IMR-90 (cell line): ENCODE measurements around the gene NELL1. TPM values are rescaled to one million over a fixed set of nuclear protein-coding genes. Genes with fewer than 3 reads are reported as not detected.

ENCODE experiments used
- ATAC-seq: fragments of 200-7000 bp; cut with Tn5 transposase; 2 replicates; pipeline ENCODE4 v1.9.1; 2020; ENCODE audit warnings: low read depth, mild to moderate bottlenecking, moderate library complexity
- BruUV-seq: library from RNA; stranded (reverse); fragments of 400-500 nt; replicated peaks from 2 replicates; lab custom pipeline; 2021; lab: Mats Ljungman, UMichigan
- CTCF ChIA-PET: fragments of 300-600 bp; formaldehyde crosslinking; extraction: SDS; loops from one replicate; lab custom pipeline; 2021; ENCODE audit warnings: antibody characterized with exemption; lab: Yijun Ruan, JAX
- POLR2A ChIA-PET: fragments of 300-600 bp; sonication (Branson Sonifier 250); formaldehyde crosslinking; loops from one replicate; lab custom pipeline; 2022; ENCODE audit warnings: antibody characterized with exemption; ENCODE audit not compliant: unreplicated experiment; lab: Charles Lee
- DNase-seq: peaks from one replicate; pipeline ENCODE4 v3.0.0; 2013
- H2AFZ ChIP-seq: replicated peaks from 2 replicates; pipeline ENCODE3; 2013; ENCODE audit warnings: low read length, mild to moderate bottlenecking; ENCODE audit not compliant: poor library complexity
- H2AK5ac ChIP-seq: 2 replicates; pipeline ENCODE4 v1.6.1; 2013; ENCODE audit warnings: low read depth, low read length, inconsistent platforms
- H2AK9ac ChIP-seq: replicated peaks from 2 replicates; pipeline ENCODE3; 2013; ENCODE audit warnings: mild to moderate bottlenecking, low read depth, low read length, moderate library complexity; ENCODE audit not compliant: poor library complexity
- H2BK120ac ChIP-seq: 2 replicates; pipeline ENCODE4 v1.6.1; 2013; ENCODE audit warnings: low read depth, low read length, inconsistent platforms
- H2BK15ac ChIP-seq: 3 replicates; pipeline ENCODE4 v1.6.1; 2013; ENCODE audit warnings: low read depth, low read length, inconsistent platforms
- H2BK20ac ChIP-seq: 2 replicates; pipeline ENCODE4 v1.6.1; 2013; ENCODE audit warnings: low read depth, mild to moderate bottlenecking, inconsistent platforms, low read length, moderate library complexity
- H2BK5ac ChIP-seq: 2 replicates; pipeline ENCODE4 v1.6.1; 2013; ENCODE audit warnings: mild to moderate bottlenecking, low read depth, low read length, inconsistent platforms; ENCODE audit not compliant: poor library complexity, severe bottlenecking
- H3K14ac ChIP-seq: replicated peaks from 2 replicates; pipeline ENCODE4 v1.6.1; 2013; ENCODE audit warnings: low read depth, low read length, inconsistent platforms
- H3K18ac ChIP-seq: 2 replicates; pipeline ENCODE4 v1.6.1; 2013; ENCODE audit warnings: low read depth, low read length, control low read depth
- H3K23ac ChIP-seq: 2 replicates; pipeline ENCODE4 v1.6.1; 2013; ENCODE audit warnings: low read depth, low read length, inconsistent platforms
- H3K27ac ChIP-seq: 2 replicates; pipeline ENCODE4 v1.5.1; 2013; ENCODE audit warnings: mild to moderate bottlenecking, control low read depth, low read length; ENCODE audit not compliant: insufficient read depth
- H3K27me3 ChIP-seq: 2 replicates; pipeline ENCODE4 v1.6.1; 2013; ENCODE audit warnings: low read length; ENCODE audit not compliant: control insufficient read depth, insufficient read depth
- H3K36me3 ChIP-seq: 2 replicates; pipeline ENCODE4 v1.6.1; 2013; ENCODE audit warnings: low read length, mixed read lengths; ENCODE audit not compliant: control insufficient read depth, insufficient read depth
- H3K4ac ChIP-seq: 2 replicates; pipeline ENCODE4 v1.6.1; 2013; ENCODE audit warnings: low read depth, low read length, inconsistent platforms
- H3K4me1 ChIP-seq: 2 replicates; pipeline ENCODE4 v1.6.1; 2013; ENCODE audit warnings: low read length, mixed read lengths; ENCODE audit not compliant: control insufficient read depth, insufficient read depth
- H3K4me2 ChIP-seq: 2 replicates; pipeline ENCODE4 v1.6.1; 2013; ENCODE audit warnings: low read depth, mild to moderate bottlenecking, control low read depth, low read length, moderate library complexity
- H3K4me3 ChIP-seq: 2 replicates; pipeline ENCODE4 v1.5.1; 2013; ENCODE audit warnings: low read depth, mild to moderate bottlenecking, control low read depth, low read length, moderate library complexity; ENCODE audit not compliant: insufficient read depth
- H3K56ac ChIP-seq: 2 replicates; pipeline ENCODE4 v1.6.1; 2013; ENCODE audit warnings: low read length, inconsistent platforms; ENCODE audit not compliant: insufficient read depth; ENCODE audit errors: extremely low read depth
- H3K79me1 ChIP-seq, 2 experiments: 2 replicates each; pipeline ENCODE4 v1.6.1; 2013; ENCODE audit warnings: low read length in 2 of 2, inconsistent platforms in 1 of 2, low read depth in 1 of 2
- H3K9ac ChIP-seq: 2 replicates; pipeline ENCODE4 v1.6.1; 2013; ENCODE audit warnings: low read depth, low read length, control low read depth
- H3K9me1 ChIP-seq: 2 replicates; pipeline ENCODE4 v1.6.1; 2013; ENCODE audit warnings: low read length, inconsistent platforms; ENCODE audit not compliant: insufficient read depth
- H3K9me3 ChIP-seq: 2 replicates; pipeline ENCODE4 v1.6.1; 2013; ENCODE audit warnings: low read length; ENCODE audit not compliant: control insufficient read depth, insufficient read depth
- H4K20me1 ChIP-seq: 2 replicates; pipeline ENCODE4 v1.6.1; 2013; ENCODE audit warnings: low read length, inconsistent platforms; ENCODE audit not compliant: insufficient read depth
- H4K5ac ChIP-seq: 2 replicates; pipeline ENCODE4 v1.6.1; 2013; ENCODE audit warnings: mild to moderate bottlenecking, low read depth, low read length, control low read depth
- H4K8ac ChIP-seq, 2 experiments: 2 replicates each; pipeline ENCODE4 v1.6.1; 2013; ENCODE audit warnings: low read depth in 2 of 2, low read length in 2 of 2, control low read depth in 1 of 2, inconsistent platforms in 1 of 2
- H4K91ac ChIP-seq: 2 replicates; pipeline ENCODE4 v1.6.1; 2013; ENCODE audit warnings: low read depth, low read length, inconsistent platforms; ENCODE audit not compliant: insufficient read depth
- BHLHE40 ChIP-seq: fragments of 150-350 bp; IDR thresholded peaks from 2 replicates; pipeline ENCODE4 v1.6.1; 2016; ENCODE audit warnings: mild to moderate bottlenecking, low read depth, low read length
- ELK1 ChIP-seq: fragments of 150-350 bp; IDR thresholded peaks from 2 replicates; pipeline ENCODE4 v1.6.1; 2016; ENCODE audit warnings: low read depth, mild to moderate bottlenecking, low read length, moderate library complexity, borderline replicate concordance
- FOS ChIP-seq: fragments of 150-350 bp; IDR thresholded peaks from 2 replicates; pipeline ENCODE4 v1.6.1; 2016; ENCODE audit warnings: low read depth, low read length
- MAFK ChIP-seq: IDR thresholded peaks from 2 replicates; pipeline ENCODE4 v1.6.1; 2012; ENCODE audit warnings: low read depth, low read length, improper control_type of control experiment
- NFE2L2 ChIP-seq: fragments of 150-350 bp; IDR thresholded peaks from 2 replicates; pipeline ENCODE4 v1.6.1; 2016; ENCODE audit warnings: low read depth, mild to moderate bottlenecking, low read length
- RCOR1 ChIP-seq: IDR thresholded peaks from 2 replicates; pipeline ENCODE4 v1.6.1; 2012; ENCODE audit warnings: mild to moderate bottlenecking, low read length, improper control_type of control experiment; ENCODE audit not compliant: insufficient replicate concordance
- SMC3 ChIP-seq: fragments of 150-350 bp; IDR thresholded peaks from 2 replicates; pipeline ENCODE4 v1.6.1; 2016; ENCODE audit warnings: low read depth, mild to moderate bottlenecking, antibody characterized with exemption, low read length, moderate library complexity
- USF2 ChIP-seq: fragments of 150-350 bp; IDR thresholded peaks from 2 replicates; pipeline ENCODE4 v1.6.1; 2017; ENCODE audit warnings: mild to moderate bottlenecking, antibody characterized with exemption, low read length, low read depth
- WGBS, 2 experiments: methylation state at CpG; one replicate each; pipeline versions ENCODE4 v1.1.5 to v1.1.7; 2013; ENCODE audit warnings: missing lambda C conversion rate in 2 of 2; ENCODE audit not compliant: insufficient read length in 1 of 2; ENCODE audit errors: extremely low coverage in 2 of 2; 5-methylcytosine and 5-hydroxymethylcytosine counted together
- dilution Hi-C: fragments of 300-500 bp; cut with HindIII; formaldehyde crosslinking; loops from one replicate; pipeline ENCODE4 v1.14.3; 2018; ENCODE audit warnings: low sequenced_read_pairs; ENCODE audit not compliant: unreplicated experiment
- in situ Hi-C: fragments of 300-500 bp; cut with MboI; formaldehyde crosslinking; loops from 3 replicates; pipeline ENCODE4 v1.14.3; 2019; ENCODE audit warnings: low sequenced_read_pairs, inconsistent platforms, mixed read lengths
- intact Hi-C: fragments of 100-400 bp; cut with micrococcal nuclease; formaldehyde crosslinking; loops from 2 replicates; pipeline ENCODE4 v1.10.0; 2022
- polyA plus RNA-seq, 3 experiments: library from polyadenylated mRNA; depleted of rRNA; stranded (reverse); fragments of >200 nt; gene quantifications; 2 replicates each; pipeline ENCODE4 v1.2.3, GENCODE V29; 2012; ENCODE audit warnings: low replicate concordance in 1 of 3
- total RNA-seq: library from RNA; depleted of rRNA; stranded (reverse); fragments of >200 nt; gene quantifications from 2 replicates; pipeline ENCODE4 v1.2.3, GENCODE V29; 2012
- TF ChIP-seq, protein P1 (sequence below): conservative IDR thresholded peaks from 2 replicates; pipeline ENCODE4 v1.5.1; 2012; ENCODE audit warnings: mild to moderate bottlenecking, low read depth, low read length, improper control_type of control experiment

Gene NELL1
- total and polyA plus RNA-seq, 2 of the 4 experiments (the other 2 are of a cell fraction) = not detected

GRCh38 chr11:20640401-20640800 is 29.0 kb upstream of the NELL1 start:
- no peaks in the 10 kb centered on the region for H3K4me1 ChIP-seq

More at GRCh38 chr11:20640401-20640800, 29.0 kb upstream of the NELL1 start:
- Histone ChIP-seq H4K91ac (no peak overlapping the region), H2AK9ac (no peak overlapping the region), H2BK15ac (no peak overlapping the region), H2BK120ac (no peak overlapping the region), H3K4me2 (no peak overlapping the region), H3K27me3 (no peaks in the 10 kb centered on the region), H2AFZ (no peak overlapping the region), H2BK5ac (no peak overlapping the region), H3K27ac (no peak overlapping the region), H2BK20ac (no peak overlapping the region), H3K56ac (no peak overlapping the region), H3K4ac (no peak overlapping the region), H3K14ac (no peak overlapping the region), H2AK5ac (no peak overlapping the region), H3K9ac (no peak overlapping the region), H3K9me3 (no peaks in the 10 kb centered on the region), H4K20me1 (no peaks in the 10 kb centered on the region), H3K4me3 (no peak overlapping the region), H3K36me3 (no peaks in the 10 kb centered on the region), H3K79me1 (no peaks in the 10 kb centered on the region), H3K18ac (no peak overlapping the region), H4K8ac (no peak overlapping the region), H3K23ac (no peak overlapping the region), H3K9me1 (no peaks in the 10 kb centered on the region), H4K5ac (no peak overlapping the region)
- dilution Hi-C loops = no loop called here
- ChIA-PET CTCF (no interaction called here), POLR2A (interaction anchor here (0.5 kb wide), 1 partner anchor 838 kb away, joined by 3 read pairs; no protein-coding TSS in a partner anchor)
- no peak for TF ChIP-seq USF2
- TF ChIP-seq, protein P1, sequence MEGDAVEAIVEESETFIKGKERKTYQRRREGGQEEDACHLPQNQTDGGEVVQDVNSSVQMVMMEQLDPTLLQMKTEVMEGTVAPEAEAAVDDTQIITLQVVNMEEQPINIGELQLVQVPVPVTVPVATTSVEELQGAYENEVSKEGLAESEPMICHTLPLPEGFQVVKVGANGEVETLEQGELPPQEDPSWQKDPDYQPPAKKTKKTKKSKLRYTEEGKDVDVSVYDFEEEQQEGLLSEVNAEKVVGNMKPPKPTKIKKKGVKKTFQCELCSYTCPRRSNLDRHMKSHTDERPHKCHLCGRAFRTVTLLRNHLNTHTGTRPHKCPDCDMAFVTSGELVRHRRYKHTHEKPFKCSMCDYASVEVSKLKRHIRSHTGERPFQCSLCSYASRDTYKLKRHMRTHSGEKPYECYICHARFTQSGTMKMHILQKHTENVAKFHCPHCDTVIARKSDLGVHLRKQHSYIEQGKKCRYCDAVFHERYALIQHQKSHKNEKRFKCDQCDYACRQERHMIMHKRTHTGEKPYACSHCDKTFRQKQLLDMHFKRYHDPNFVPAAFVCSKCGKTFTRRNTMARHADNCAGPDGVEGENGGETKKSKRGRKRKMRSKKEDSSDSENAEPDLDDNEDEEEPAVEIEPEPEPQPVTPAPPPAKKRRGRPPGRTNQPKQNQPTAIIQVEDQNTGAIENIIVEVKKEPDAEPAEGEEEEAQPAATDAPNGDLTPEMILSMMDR = no peak
- TF ChIP-seq FOS = no peak
- TF ChIP-seq MAFK = no peak
- TF ChIP-seq BHLHE40 = no peak
- TF ChIP-seq SMC3 = no peak
- TF ChIP-seq ELK1 = no peak
- no peak for TF ChIP-seq NFE2L2
- no peak for TF ChIP-seq RCOR1
- DNase-seq (no peak), ATAC-seq (no peak)
- no TSS peak for BruUV-seq
- intact Hi-C loops = no loop called here
- WGBS, 2 experiments = no CpG with 5 or more reads among the region's 2 CpGs
- in situ Hi-C loops = no loop called here
